ENCODE data around the gene ARL4A. TPM values are rescaled to one million over a fixed set of nuclear protein-coding genes. Genes with fewer than 3 reads are reported as not detected.

The ARL4A gene
- total and polyA plus RNA-seq, 9 of the 15 experiments (the other 6 are each of a cell fraction or from before 2014, with no cell fraction given) = 118 to 688 (median 172) TPM

DNA sequence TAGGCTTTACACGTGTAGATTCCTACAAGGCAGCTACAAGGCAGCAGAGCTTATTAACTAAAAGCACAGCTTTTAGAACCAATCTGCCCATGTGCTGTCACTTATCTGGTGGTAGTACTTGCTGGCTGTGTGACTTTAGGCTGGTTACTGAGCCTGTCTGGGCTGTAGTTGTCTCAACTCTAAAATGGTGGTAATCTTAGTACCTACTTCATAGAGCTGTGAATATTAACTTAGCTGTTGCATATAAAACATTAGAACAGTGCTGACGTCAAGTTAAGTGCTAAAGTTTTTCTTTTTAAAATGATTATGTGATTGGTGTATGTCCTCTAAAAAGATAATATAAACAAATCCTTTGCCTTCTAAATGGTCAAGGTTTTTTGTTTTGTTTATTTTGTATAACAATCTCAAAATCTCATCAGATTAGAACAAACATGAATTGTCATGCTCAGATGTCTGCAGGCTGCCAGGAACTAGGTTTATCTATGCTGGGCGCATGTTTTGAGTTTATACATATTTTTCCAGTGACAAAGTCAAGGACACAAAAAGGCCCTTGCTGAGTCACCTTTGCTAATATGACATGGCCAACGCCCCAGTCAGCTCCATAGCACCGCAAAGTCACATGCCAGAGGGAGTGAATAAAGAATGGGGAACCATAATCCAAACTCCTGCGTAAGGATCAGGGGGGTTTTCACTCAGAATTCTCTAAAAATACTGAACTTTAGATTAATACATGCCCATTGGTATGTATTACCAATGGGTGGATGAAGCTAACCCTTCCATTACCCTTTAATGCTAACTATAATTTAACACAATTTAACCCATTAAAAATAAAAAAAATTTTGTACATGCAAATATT, 39.8 kb upstream of the ARL4A start (continued):
- TF ChIP-seq ZNF586 (CRISPR knock-in tag; conservative IDR thresholded peaks at IDR 0.05) (no peak), SOX6 (IDR thresholded peaks at IDR 0.05) (peak; percentile 96), MEIS2 (IDR thresholded peaks at IDR 0.05; ENCODE audit: partially characterized antibody) (peak; percentile 70), CREM (IDR thresholded peaks at IDR 0.05; ENCODE audit: low read depth) (peak; percentile 53), NFIC (IDR thresholded peaks at IDR 0.05) (peak; percentile 52), SMAD4 (CRISPR knock-in tag; conservative IDR thresholded peaks at IDR 0.05) (peak; percentile 76), BCOR (IDR thresholded peaks at IDR 0.05) (peak; percentile 98), KAT7 (CRISPR knock-in tag; IDR thresholded peaks at IDR 0.05; ENCODE audit: borderline replicate concordance) (no peak), SMARCA4 (IDR thresholded peaks at IDR 0.05) (peak; percentile 93), BRD9 (IDR thresholded peaks at IDR 0.05; ENCODE audit: low read depth, partially characterized antibody) (peak; percentile 72), ZEB2 (IDR thresholded peaks at IDR 0.05) (0 out of 2 replicates have a peak, but pooled peaks have one; percentile 47), EP300 (IDR thresholded peaks at IDR 0.05; ENCODE audit: low read length) (peak; percentile 88), ZNF584 (CRISPR knock-in tag; IDR thresholded peaks at IDR 0.05; ENCODE audit: low read depth) (0 out of 2 replicates have a peak, but pooled peaks have one; percentile 41), SLC30A9 (CRISPR knock-in tag; IDR thresholded peaks at IDR 0.05) (no peak), TEAD1 (CRISPR knock-in tag; IDR thresholded peaks at IDR 0.05) (peak in 1 of 2 experiments; percentile 89; a peak in 2 of 4 replicates), ADNP (tag; IDR thresholded peaks at IDR 0.05) (peak; percentile 93), CAMTA2 (CRISPR knock-in tag; conservative IDR thresholded peaks at IDR 0.05) (no peak), ZNF445 (CRISPR knock-in tag; IDR thresholded peaks at IDR 0.05; ENCODE audit: low read depth) (0 out of 2 replicates have a peak, but pooled peaks have one; percentile 47), SP1 (CRISPR knock-in tag; IDR thresholded peaks at IDR 0.05) (0 out of 2 replicates have a peak, but pooled peaks have one; percentile 12), PML (IDR thresholded peaks at IDR 0.05; ENCODE audit: low read length) (0 out of 2 replicates have a peak, but pooled peaks have one; percentile 54), SIX5 (IDR thresholded peaks at IDR 0.05; ENCODE audit: borderline replicate concordance in 1 of 2, insufficient read depth in 1 of 2, low read depth in 1 of 2, low read length in 2 of 2) (no peak), PCBP2 (IDR thresholded peaks at IDR 0.05; ENCODE audit: low read depth, low read length, poor library complexity, severe bottlenecking) (no peak), ZNF79 (CRISPR knock-in tag; IDR thresholded peaks at IDR 0.05; ENCODE audit: low read depth) (no peak), MAFK (IDR thresholded peaks at IDR 0.05; ENCODE audit: low read length) (peak; percentile 88), KLF10 (CRISPR knock-in tag; IDR thresholded peaks at IDR 0.05) (no peak)
- TF ChIP-seq, protein P1, sequence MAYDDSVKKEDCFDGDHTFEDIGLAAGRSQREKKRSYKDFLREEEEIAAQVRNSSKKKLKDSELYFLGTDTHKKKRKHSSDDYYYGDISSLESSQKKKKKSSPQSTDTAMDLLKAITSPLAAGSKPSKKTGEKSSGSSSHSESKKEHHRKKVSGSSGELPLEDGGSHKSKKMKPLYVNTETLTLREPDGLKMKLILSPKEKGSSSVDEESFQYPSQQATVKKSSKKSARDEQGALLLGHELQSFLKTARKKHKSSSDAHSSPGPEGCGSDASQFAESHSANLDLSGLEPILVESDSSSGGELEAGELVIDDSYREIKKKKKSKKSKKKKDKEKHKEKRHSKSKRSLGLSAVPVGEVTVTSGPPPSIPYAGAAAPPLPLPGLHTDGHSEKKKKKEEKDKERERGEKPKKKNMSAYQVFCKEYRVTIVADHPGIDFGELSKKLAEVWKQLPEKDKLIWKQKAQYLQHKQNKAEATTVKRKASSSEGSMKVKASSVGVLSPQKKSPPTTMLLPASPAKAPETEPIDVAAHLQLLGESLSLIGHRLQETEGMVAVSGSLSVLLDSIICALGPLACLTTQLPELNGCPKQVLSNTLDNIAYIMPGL (CRISPR knock-in tag; IDR thresholded peaks at IDR 0.05) = no peak
- TF ChIP-seq, protein P2, sequence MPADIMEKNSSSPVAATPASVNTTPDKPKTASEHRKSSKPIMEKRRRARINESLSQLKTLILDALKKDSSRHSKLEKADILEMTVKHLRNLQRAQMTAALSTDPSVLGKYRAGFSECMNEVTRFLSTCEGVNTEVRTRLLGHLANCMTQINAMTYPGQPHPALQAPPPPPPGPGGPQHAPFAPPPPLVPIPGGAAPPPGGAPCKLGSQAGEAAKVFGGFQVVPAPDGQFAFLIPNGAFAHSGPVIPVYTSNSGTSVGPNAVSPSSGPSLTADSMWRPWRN (IDR thresholded peaks at IDR 0.05; ENCODE audit: low read depth) = peak; percentile 40; the same call in 1 of the 2 replicates
- TF ChIP-seq, protein P3, sequence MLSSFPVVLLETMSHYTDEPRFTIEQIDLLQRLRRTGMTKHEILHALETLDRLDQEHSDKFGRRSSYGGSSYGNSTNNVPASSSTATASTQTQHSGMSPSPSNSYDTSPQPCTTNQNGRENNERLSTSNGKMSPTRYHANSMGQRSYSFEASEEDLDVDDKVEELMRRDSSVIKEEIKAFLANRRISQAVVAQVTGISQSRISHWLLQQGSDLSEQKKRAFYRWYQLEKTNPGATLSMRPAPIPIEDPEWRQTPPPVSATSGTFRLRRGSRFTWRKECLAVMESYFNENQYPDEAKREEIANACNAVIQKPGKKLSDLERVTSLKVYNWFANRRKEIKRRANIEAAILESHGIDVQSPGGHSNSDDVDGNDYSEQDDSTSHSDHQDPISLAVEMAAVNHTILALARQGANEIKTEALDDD (IDR thresholded peaks at IDR 0.05) = no peak
